ENCODE results near the gene MC4R.
"Not testable (repeated sequence)": the region's sequence is repeated elsewhere in the genome, so short reads cannot be mapped to it uniquely, and the experiment has no call there.

MC4R gene

GRCh38 chr18:60372596-60372995, at the start of gene MC4R:
Gene MC4R (minus strand): TSS chr18:60372775. CDS start chr18:60372349, 426 bp downstream.
- no peak for DNase-seq (ENCODE audit: low spot score)

GRCh38 chr18:60422306-60422705, 49.7 kb upstream of the MC4R start:
- DNase-seq (ENCODE audit: low spot score) = not testable (repeated sequence)

GRCh38 chr18:60421356-60422118, 49.0 kb upstream of the MC4R start:
- DNase-seq (ENCODE audit: low spot score) = no peak

- no peak for DNase-seq (ENCODE audit: low spot score)
These were observed 45.4 kb upstream of the MC4R start for GRCh38 chr18:60417946-60418345.

GRCh38 chr18:60413944-60414547, 41.5 kb upstream of the MC4R start:
- DNase-seq (ENCODE audit: low spot score) = no peak

- DNase-seq (ENCODE audit: low spot score) = no peak
These were observed 39.1 kb upstream of the MC4R start for GRCh38 chr18:60411715-60412114.

- no peak for DNase-seq (ENCODE audit: low spot score)
These were observed 34.1 kb upstream of the MC4R start for GRCh38 chr18:60406721-60407120.

GRCh38 chr18:60404486-60405085, 32.0 kb upstream of the MC4R start:
- no peak for DNase-seq (ENCODE audit: low spot score)

GRCh38 chr18:60401346-60401745, 28.8 kb upstream of the MC4R start:
- no peak for DNase-seq (ENCODE audit: low spot score)

GRCh38 chr18:60391571-60392226, 19.1 kb upstream of the MC4R start:
- no peak for DNase-seq (ENCODE audit: low spot score)

GRCh38 chr18:60389314-60389713, 16.7 kb upstream of the MC4R start:
- no peak for DNase-seq (ENCODE audit: low spot score)

GRCh38 chr18:60385693-60386092, 13.1 kb upstream of the MC4R start:
- no peak for DNase-seq (ENCODE audit: low spot score)

GRCh38 chr18:60383893-60384292, 11.3 kb upstream of the MC4R start:
- DNase-seq (ENCODE audit: low spot score) = no peak

- no peak for DNase-seq (ENCODE audit: low spot score)
These were observed 5.3 kb upstream of the MC4R start for GRCh38 chr18:60377778-60378469.

- no peak for DNase-seq (ENCODE audit: low spot score)
These were observed 443 bp downstream of the MC4R start for GRCh38 chr18:60372132-60372531.

- DNase-seq (ENCODE audit: low spot score) = no peak
These were observed 14.1 kb downstream of the MC4R start for GRCh38 chr18:60358516-60358915.

- DNase-seq (ENCODE audit: low spot score) = no peak
These were observed 21.6 kb downstream of the MC4R start for GRCh38 chr18:60350941-60351340.

GRCh38 chr18:60350150-60350549, 22.4 kb downstream of the MC4R start:
- no peak for DNase-seq (ENCODE audit: low spot score)

GRCh38 chr18:60347526-60348045, 25.0 kb downstream of the MC4R start:
- no peak for DNase-seq (ENCODE audit: low spot score)

- no peak for DNase-seq (ENCODE audit: low spot score)
These were observed 33.6 kb downstream of the MC4R start for GRCh38 chr18:60339018-60339417.

- no peak for DNase-seq (ENCODE audit: low spot score)
These were observed 40.7 kb downstream of the MC4R start for GRCh38 chr18:60331890-60332289.

- no peak for DNase-seq (ENCODE audit: low spot score)
These were observed 43.4 kb downstream of the MC4R start for GRCh38 chr18:60329131-60329530.

Data from hematopoietic multipotent progenitor cell treated with erythropoietin and hydrocortisone succinate and interleukin-3 and kit ligand, for 17 days (in vitro differentiated cells).